SKM-1 treated with dmso at 0.1 percent for 144 hours (cell line): ENCODE data around the gene MAP1A.
"Not testable (repeated sequence)": the region's sequence is repeated elsewhere in the genome, so short reads cannot be mapped to it uniquely, and the experiment has no call there.

Experiments
- DNase-seq: peaks from one replicate; lab custom pipeline; 2025; ENCODE audit not compliant: unreplicated experiment; lab: John Stamatoyannopoulos, UW

Gene MAP1A

GRCh38 chr15:43528542-43529007 lies 11.2 kb downstream of the MAP1A start:
- DNase-seq = no peak

- no peak for DNase-seq
These were observed 11.7 kb downstream of the MAP1A start for GRCh38 chr15:43529141-43529540.

GRCh38 chr15:43529587-43530345 lies 12.4 kb downstream of the MAP1A start:
- DNase-seq = no peak

DNA sequence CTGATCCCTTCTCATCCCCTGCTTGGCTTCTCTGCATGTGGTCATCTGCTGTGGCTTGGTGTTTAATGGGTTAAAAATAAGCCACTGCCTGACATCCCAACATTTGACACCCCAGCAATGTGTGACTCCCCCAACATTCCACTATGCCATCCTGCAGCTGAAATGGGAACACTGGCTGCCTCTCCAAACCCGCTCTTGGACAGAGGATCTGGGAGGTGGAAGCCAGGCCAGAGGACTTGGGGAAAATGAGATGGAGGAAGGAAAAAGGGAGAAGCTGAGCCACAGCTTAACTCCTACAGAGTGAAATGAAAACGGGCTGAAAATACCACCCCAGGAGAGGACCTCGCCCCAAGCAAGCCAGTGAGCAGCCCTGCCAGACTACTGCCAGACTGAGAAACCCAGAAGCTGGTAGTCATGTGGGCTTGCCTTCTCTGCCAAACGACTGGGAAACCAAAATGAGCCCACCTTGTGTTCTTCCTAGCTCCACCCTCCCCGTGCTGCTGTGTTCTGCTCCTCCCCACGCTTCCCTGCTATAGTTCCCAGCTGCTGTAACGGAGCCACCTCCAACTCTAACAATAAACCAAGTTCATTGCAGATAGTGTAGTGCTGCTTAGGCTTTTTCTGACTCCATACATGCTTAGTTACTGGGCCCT lies 13.7 kb downstream of the MAP1A start:
- DNase-seq = no peak

DNA sequence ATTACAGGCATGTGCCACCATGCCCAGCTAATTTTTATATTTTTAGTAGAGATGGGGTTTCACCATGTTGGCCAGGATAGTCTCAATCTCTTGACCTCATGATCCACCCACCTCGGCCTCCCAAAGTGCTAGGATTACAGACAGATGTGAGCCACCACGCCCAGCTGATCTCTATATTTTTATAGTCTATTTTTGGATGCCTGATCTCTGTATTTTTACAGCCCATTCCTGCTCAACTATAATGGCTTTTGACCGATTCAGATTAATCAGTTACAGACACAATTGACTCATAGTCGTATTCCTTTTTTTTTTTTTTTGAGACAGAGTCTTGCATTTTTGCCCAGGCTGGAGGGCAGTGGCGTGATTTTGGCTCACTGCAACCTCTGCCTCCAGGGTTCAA lies 15.4 kb downstream of the MAP1A start:
- DNase-seq = not testable (repeated sequence)

DNA sequence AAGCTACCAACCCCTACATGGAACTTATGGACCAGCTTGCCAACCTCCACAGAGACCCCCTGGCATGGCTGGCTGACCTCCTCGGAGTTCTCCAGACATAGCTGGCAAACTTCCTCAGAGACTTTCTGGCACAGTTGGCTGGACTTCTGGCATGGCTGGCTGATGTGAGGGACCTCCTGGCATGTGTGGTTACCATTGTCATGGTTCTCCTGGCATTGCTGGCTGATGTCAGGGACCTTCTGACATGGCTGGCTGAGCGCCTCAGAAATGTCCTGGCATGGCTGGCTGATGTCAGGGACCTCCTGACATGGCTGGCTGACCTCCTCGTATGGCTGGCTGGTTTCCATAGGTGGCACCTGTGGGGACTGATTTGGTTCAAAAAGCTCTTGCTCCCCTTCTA lies 17.5 kb downstream of the MAP1A start:
- no peak for DNase-seq

DNA sequence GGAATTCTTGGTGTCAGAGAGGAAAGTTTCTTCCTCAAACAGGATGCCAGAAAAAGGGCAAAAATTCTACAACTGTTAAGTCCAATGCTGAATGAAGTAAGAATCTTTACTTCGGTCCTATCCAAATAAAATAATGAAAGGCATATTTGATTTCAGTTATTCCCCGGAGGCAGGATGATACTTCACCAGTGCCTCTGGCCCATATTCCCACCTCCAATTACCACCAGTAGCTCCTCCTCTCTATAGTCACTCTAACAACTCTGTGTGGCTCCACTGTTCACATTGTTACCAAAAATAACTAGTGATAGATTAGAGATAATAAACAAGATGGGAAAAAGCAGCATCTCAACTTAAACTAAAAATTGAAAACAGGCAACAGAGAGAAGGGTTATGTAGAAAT lies 20.7 kb downstream of the MAP1A start:
- no peak for DNase-seq

GRCh38 chr15:43541785-43542184 lies 24.4 kb downstream of the MAP1A start:
- no peak for DNase-seq

GRCh38 chr15:43544266-43544665 lies 26.9 kb downstream of the MAP1A start:
- no peak for DNase-seq

- no peak for DNase-seq
These were observed 28.0 kb downstream of the MAP1A start for GRCh38 chr15:43545426-43545825.

- no peak for DNase-seq
These were observed 30.1 kb downstream of the MAP1A start for GRCh38 chr15:43547539-43547938.

GRCh38 chr15:43550527-43551363 lies 33.3 kb downstream of the MAP1A start:
- no peak for DNase-seq

GRCh38 chr15:43552256-43552655 lies 34.8 kb downstream of the MAP1A start:
- no peak for DNase-seq

DNA sequence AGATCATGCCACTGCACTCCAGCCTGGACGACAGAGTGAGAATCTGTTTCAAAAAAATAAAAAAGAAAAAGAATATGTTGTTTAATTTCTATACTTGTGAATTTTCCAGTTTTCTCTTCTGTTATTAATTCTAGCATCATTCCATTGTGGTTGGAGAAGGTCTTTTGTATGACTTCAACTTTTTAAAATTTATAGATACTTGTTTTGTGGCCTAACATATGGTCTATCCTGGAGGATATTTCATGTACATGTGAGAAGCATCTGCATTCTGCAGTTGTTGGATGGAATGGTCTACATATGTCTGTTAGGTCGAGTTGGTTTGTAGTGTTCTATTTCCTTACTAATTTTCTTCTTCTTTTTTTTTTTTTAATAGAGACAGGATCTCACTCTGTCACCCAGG lies 35.6 kb downstream of the MAP1A start:
- DNase-seq = no peak

DNA sequence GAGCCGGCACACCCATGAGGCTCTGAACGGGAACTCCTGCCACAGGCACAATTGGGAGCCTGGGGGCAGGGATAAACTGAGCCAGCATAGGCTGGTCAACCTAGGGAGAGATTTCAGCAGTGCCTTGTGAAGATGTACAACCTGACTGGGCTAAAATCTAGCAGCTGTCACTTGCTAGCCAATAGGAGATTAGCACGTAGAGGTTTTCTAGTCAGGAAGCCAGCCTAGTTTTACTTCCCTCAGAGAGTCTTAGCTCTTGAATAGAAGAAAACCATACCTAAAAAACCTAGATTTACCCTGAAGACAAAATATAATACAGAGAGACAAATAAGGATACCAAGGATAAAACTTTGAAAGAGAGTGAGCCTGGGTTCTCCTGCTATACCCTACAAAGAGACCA lies 45.3 kb downstream of the MAP1A start:
- DNase-seq = not testable (repeated sequence)

DNA sequence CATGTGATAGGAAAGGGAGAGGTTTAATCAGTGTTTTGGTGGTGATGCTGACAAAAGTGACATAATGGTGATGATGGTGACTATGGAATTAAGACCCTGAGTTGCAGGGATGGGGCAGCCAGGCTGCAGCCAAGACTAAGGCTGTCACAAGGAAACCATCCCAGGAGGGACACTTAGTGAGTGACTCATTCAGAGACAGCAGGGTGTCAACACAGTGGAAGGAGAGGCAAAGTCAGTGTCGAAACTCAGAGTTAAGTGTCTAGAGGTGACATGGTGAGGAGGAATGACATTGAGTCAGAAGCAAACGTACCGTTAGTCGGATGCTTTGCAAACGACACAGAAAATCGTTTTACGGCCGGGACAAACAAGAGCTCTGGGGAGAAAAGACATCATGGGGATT lies 46.4 kb downstream of the MAP1A start:
- not testable (repeated sequence) for DNase-seq

GRCh38 chr15:43566615-43567014 lies 49.2 kb downstream of the MAP1A start:
- DNase-seq = not testable (repeated sequence)

- DNase-seq = not testable (repeated sequence)
These were observed 57.2 kb downstream of the MAP1A start for GRCh38 chr15:43574607-43575006.
